Lung (tissue), 12 donors: Measurements from ENCODE around the gene CLOCK. TPM values are rescaled to one million over a fixed set of nuclear protein-coding genes. Genes with fewer than 3 reads are reported as not detected.

Source experiments
- ATAC-seq: fragments of 200-7000 bp; cut with Tn5 transposase; one replicate; pipeline ENCODE4 v1.9.1; 2020; ENCODE audit warnings: moderate number of reproducible peaks; ENCODE audit not compliant: insufficient read depth, low FRiP score
- DNase-seq, 3 donors: peaks; one replicate each; pipeline ENCODE4 v3.0.0-alpha.2; 2013 to 2017
- H3K27ac ChIP-seq, 2 donors: one replicate each; pipeline ENCODE4 v1.5.1; 2013; ENCODE audit warnings: mild to moderate bottlenecking in 2 of 2, moderate library complexity in 2 of 2, control low read depth in 1 of 2, inconsistent platforms in 1 of 2, low read depth in 1 of 2, low read length in 1 of 2
- H3K27me3 ChIP-seq, 3 donors: one replicate each; pipeline ENCODE4 v1.5.1; 2013; ENCODE audit warnings: low read length in 2 of 3; ENCODE audit not compliant: control insufficient read depth in 3 of 3, insufficient read depth in 3 of 3
- H3K36me3 ChIP-seq, 4 donors: one replicate each; pipeline ENCODE4 v1.5.1; 2013; ENCODE audit warnings: low read length in 4 of 4, mild to moderate bottlenecking in 1 of 4, moderate library complexity in 1 of 4; ENCODE audit not compliant: control insufficient read depth in 4 of 4, insufficient read depth in 4 of 4
- H3K4me1 ChIP-seq, 5 donors: one replicate each; pipeline ENCODE4 v1.5.1; 2013; ENCODE audit warnings: low read length in 5 of 5, mild to moderate bottlenecking in 2 of 5, moderate library complexity in 1 of 5; ENCODE audit not compliant: control insufficient read depth in 5 of 5, insufficient read depth in 5 of 5
- H3K4me3 ChIP-seq: one replicate; pipeline ENCODE4 v1.5.1; 2013; ENCODE audit warnings: mild to moderate bottlenecking, control low read depth, moderate library complexity
- H3K9ac ChIP-seq, 2 donors: one replicate each; pipeline ENCODE4 v1.5.1; 2013; ENCODE audit warnings: low read length in 2 of 2, control low read depth in 1 of 2; ENCODE audit not compliant: insufficient read depth in 1 of 2
- H3K9me3 ChIP-seq, 4 donors: one replicate each; pipeline ENCODE4 v1.5.1; 2013; ENCODE audit warnings: low read length in 3 of 4, mild to moderate bottlenecking in 1 of 4, moderate library complexity in 1 of 4; ENCODE audit not compliant: control insufficient read depth in 4 of 4, insufficient read depth in 3 of 4
- WGBS, 2 donors: extraction: QIAGEN DNeasy Blood & Tissue Kit; methylation state at CpG; one replicate each; pipeline ENCODE4 v1.1.7; 2013; 5-methylcytosine and 5-hydroxymethylcytosine counted together
- polyA plus RNA-seq, 2 donors: library from polyadenylated mRNA; stranded (reverse); fragments of 200-250 nt; gene quantifications; one replicate each; pipeline ENCODE4 v1.2.1, GENCODE V29; 2013
- total RNA-seq, 2 donors: library from RNA; depleted of rRNA in 1 of 2; stranded (reverse); fragments of >200 nt in 1 of 2; gene quantifications; one replicate each; pipeline ENCODE4 v1.2.1, GENCODE V29; 2014 to 2021
- TF ChIP-seq, protein P1 (sequence below): IDR thresholded peaks from 2 replicates; pipeline ENCODE4 v1.5.1; 2012; ENCODE audit warnings: mild to moderate bottlenecking; ENCODE audit errors: control extremely low read depth, extremely low read depth
- donor health status: control.
- donor health status: control.
- donor health status: Bipolar disorder and iron deficiency.
- donor health status: healthy.
- donor health status: DM: yes; HTN: yes; CAD: no.

Gene CLOCK
- total and polyA plus RNA-seq, 4 donors, result 6.2 to 29.7 (median 14.7) TPM

DNA sequence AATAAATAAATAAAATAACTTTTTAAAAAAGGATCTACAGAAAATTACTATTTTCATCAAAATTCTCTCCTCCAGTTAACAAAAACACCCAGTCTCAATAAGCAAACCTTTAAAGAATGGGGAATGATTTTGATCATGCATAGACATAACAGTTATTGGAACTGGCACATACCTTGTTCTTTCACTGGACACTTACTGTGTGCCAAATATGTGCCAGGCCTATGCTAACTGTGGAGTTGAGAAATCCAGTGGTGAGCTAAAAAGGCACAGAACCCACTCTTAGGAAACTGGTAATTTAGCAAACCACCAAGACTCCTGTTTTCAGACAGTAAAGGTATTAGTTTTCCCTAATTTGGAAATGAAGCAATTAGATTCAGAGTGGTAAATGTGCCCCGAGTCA, 39.1 kb downstream of the CLOCK start:
- Histone ChIP-seq H3K9ac (no peak overlapping the region), H3K4me1 (peaks cover 0 to 6% (median 0%) of the 10 kb centered on the region in 5 donors), H3K4me3 (no peak overlapping the region), H3K27me3 (no peaks in the 10 kb centered on the region), H3K36me3 (peaks cover 0 to 5% (median 2%) of the 10 kb centered on the region in 4 donors), H3K9me3 (no peaks in the 10 kb centered on the region), H3K27ac (no peak overlapping the region)
- WGBS, 2 donors, result 79 to 93% methylated on average over 1 of the region's 1 CpG
- TF ChIP-seq, protein P1, sequence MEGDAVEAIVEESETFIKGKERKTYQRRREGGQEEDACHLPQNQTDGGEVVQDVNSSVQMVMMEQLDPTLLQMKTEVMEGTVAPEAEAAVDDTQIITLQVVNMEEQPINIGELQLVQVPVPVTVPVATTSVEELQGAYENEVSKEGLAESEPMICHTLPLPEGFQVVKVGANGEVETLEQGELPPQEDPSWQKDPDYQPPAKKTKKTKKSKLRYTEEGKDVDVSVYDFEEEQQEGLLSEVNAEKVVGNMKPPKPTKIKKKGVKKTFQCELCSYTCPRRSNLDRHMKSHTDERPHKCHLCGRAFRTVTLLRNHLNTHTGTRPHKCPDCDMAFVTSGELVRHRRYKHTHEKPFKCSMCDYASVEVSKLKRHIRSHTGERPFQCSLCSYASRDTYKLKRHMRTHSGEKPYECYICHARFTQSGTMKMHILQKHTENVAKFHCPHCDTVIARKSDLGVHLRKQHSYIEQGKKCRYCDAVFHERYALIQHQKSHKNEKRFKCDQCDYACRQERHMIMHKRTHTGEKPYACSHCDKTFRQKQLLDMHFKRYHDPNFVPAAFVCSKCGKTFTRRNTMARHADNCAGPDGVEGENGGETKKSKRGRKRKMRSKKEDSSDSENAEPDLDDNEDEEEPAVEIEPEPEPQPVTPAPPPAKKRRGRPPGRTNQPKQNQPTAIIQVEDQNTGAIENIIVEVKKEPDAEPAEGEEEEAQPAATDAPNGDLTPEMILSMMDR, result no peak
- no peak for DNase-seq
- no peak for ATAC-seq

DNA sequence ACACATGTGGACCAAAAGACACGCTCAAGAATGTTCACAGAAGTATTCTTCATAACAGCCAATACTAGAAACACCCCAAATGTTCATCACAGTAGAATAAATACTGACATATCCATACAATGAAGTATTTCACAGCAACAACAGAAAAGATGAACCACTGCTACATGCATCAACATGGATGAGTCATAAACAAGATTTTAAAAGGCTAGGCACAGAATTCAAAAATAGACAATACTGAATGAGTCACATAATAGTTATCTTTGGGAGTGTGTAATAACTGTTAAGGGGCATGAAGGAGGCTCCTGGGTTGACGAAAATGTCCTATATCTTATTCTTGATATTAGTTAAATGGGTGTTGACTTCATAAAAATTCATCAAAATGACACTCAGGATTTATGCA, 43.5 kb downstream of the CLOCK start:
- no peak for ATAC-seq
- Histone ChIP-seq H3K4me3 (no peak overlapping the region), H3K27me3 (no peaks in the 10 kb centered on the region), H3K4me1 (peaks cover 0 to 3% (median 0%) of the 10 kb centered on the region in 5 donors), H3K9ac (no peak overlapping the region), H3K27ac (no peak overlapping the region), H3K9me3 (no peaks in the 10 kb centered on the region), H3K36me3 (peaks cover 0 to 3% (median 0%) of the 10 kb centered on the region in 4 donors)
- TF ChIP-seq, protein P1, result no peak
- 93 to 95% methylated on average over 2 of the region's 2 CpGs for WGBS, 2 donors
- no peak for DNase-seq

DNA sequence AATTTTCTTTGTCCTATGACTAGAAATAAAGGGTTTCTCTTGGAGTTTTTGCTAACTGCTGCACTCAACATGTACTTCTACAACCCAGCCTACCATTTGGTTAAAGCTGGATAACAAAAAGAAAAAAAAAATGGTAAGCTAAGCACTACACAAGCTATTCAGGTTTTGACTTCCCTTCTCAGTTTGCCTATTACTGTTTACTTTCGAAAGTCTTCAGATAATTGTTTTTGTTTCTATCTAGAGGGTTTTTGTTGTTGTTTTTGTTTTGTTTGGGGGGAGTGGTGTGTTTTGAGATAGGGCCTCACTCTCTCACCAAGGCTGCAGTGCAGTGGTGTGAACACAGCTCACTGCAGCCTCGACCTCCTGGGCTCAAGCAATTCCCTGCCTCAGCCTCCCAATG, 46.6 kb downstream of the CLOCK start:
- Histone ChIP-seq H3K9me3 (no peaks in the 10 kb centered on the region), H3K4me1 (peaks cover 0 to 3% (median 0%) of the 10 kb centered on the region in 5 donors), H3K27me3 (no peaks in the 10 kb centered on the region), H3K27ac (no peak overlapping the region), H3K4me3 (no peak overlapping the region), H3K9ac (no peak overlapping the region), H3K36me3 (peaks cover 0 to 2% (median 0%) of the 10 kb centered on the region in 4 donors)
- no peak for ATAC-seq
- no peak for DNase-seq
- TF ChIP-seq, protein P1, result no peak
- 92 to 95% methylated on average over 2 of the region's 2 CpGs for WGBS, 2 donors

DNA sequence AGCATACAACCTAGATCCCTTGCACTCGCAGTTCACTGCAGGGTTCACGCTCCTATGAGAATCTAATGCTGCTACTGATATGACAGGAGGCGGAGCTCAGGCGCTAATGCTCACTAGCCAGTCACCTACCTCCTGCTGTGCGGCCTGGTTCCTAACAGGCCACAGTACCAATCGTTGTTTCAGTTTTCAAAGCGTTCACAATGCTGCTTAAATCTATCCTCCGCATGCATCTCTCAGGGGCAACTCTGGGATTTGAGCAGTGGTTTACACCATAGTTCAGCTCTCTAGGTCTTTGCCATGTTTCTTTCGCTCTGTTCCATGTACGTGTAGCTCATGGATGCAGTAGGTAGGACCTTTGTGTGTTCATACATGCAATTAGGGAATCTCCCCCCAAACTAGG, 47.2 kb downstream of the CLOCK start:
- Histone ChIP-seq H3K9me3 (no peaks in the 10 kb centered on the region), H3K4me1 (peaks cover 0 to 3% (median 0%) of the 10 kb centered on the region in 5 donors), H3K9ac (no peak overlapping the region), H3K27ac (no peak overlapping the region), H3K27me3 (no peaks in the 10 kb centered on the region), H3K36me3 (peaks cover 0 to 4% (median 2%) of the 10 kb centered on the region in 4 donors), H3K4me3 (no peak overlapping the region)
- TF ChIP-seq, protein P1, result no peak
- no peak for DNase-seq
- ATAC-seq, result no peak
- 96 to 97% methylated on average over 10 of the region's 10 CpGs for WGBS, 2 donors
